Stomach (tissue), 19 donors: Measurements from ENCODE around the gene SCN10A. TPM values are rescaled to one million over a fixed set of nuclear protein-coding genes. Genes with fewer than 3 reads are reported as not detected.
A peak's percentile ranks its signal among the peaks of the same experiment; 100 is the strongest.

Source experiments
- DNase-seq, 2 donors: peaks; one replicate each; pipeline versions ENCODE4 v3.0.0 to v3.0.0-alpha.2; 2013 to 2019
- H3K27ac ChIP-seq, 5 donors: fragments of 200-600 bp in 4 of 5; sonication (generic) in 4 of 5; one replicate each; pipeline ENCODE4 v1.5.1; 2013 to 2019; ENCODE audit warnings: mild to moderate bottlenecking in 1 of 5, moderate library complexity in 1 of 5
- H3K27me3 ChIP-seq, 3 donors: fragments of 200-600 bp; sonication (generic); one replicate each; pipeline ENCODE4 v1.5.1; 2017 to 2019; ENCODE audit warnings: mixed run types in 1 of 3
- H3K36me3 ChIP-seq, 4 donors: fragments of 200-600 bp; sonication (generic); 1 replicate in 3 of 4; 2 replicates in 1 of 4; pipeline ENCODE4 v1.5.1; 2016 to 2019
- H3K4me1 ChIP-seq, 4 donors: fragments of 200-600 bp; sonication (generic); one replicate each; pipeline ENCODE4 v1.5.1; 2016 to 2019
- H3K4me3 ChIP-seq, 4 donors: fragments of 200-600 bp; sonication (generic) in 3 of 4; one replicate each; pipeline ENCODE4 v1.5.1; 2016 to 2019; ENCODE audit warnings: mild to moderate bottlenecking in 1 of 4
- H3K9me3 ChIP-seq, 4 donors: fragments of 200-600 bp; sonication (generic); one replicate each; pipeline ENCODE4 v1.5.1; 2016 to 2019
- CTCF ChIP-seq, 7 experiments: fragments of 450-650 bp in 4 of 7; fragments of 200-600 bp in 3 of 7; sonication (generic) in 3 of 7; IDR thresholded peaks; one replicate each; pipeline ENCODE4 v1.5.1; 2016 to 2019; ENCODE audit warnings: antibody characterized with exemption in 7 of 7, control low read depth in 2 of 7, mild to moderate bottlenecking in 1 of 7
- EP300 ChIP-seq: sonication (generic); formaldehyde crosslinking; IDR thresholded peaks from one replicate; pipeline ENCODE4 v1.6.1; 2017; ENCODE audit warnings: antibody characterized with exemption
- POLR2A ChIP-seq, 4 donors: fragments of 450-650 bp; IDR thresholded peaks; one replicate each; pipeline ENCODE4 v1.6.1; 2016; ENCODE audit warnings: antibody characterized with exemption in 4 of 4, control low read depth in 2 of 4, mild to moderate bottlenecking in 1 of 4, moderate library complexity in 1 of 4
- POLR2AphosphoS5 ChIP-seq, 3 donors: sonication (generic); formaldehyde crosslinking; IDR thresholded peaks; one replicate each; pipeline ENCODE4 v1.6.1; 2016; ENCODE audit warnings: antibody characterized with exemption in 3 of 3
- WGBS, 5 donors: extraction: QIAGEN DNeasy Blood & Tissue Kit in 3 of 5; methylation state at CpG; one replicate each; pipeline versions ENCODE4 v1.1.5 to v1.1.7; 2013 to 2018; 5-methylcytosine and 5-hydroxymethylcytosine counted together
- intact Hi-C: fragments of 100-400 bp; cut with DNase I; formaldehyde crosslinking; loops from one replicate; pipeline ENCODE4 v1.15.1; 2023; ENCODE audit warnings: low total_unique reads
- long read RNA-seq, 10 donors: transcript quantifications; one replicate each; lab custom pipeline, GENCODE V29; 2026
- polyA plus RNA-seq, 3 donors: library from polyadenylated mRNA; stranded (reverse); fragments of 200-250 nt; gene quantifications; one replicate each; pipeline ENCODE4 v1.2.3, GENCODE V29; 2013
- total RNA-seq, 5 donors: library from RNA; depleted of rRNA; stranded (reverse); fragments of >200 nt; gene quantifications; one replicate each; pipeline versions ENCODE4 v1.1.0 to v1.2.3, GENCODE V29; 2014 to 2016
- donor health status: healthy with polysubstance abuse.
- donor health status: Bipolar disorder and iron deficiency.
- donor health status: healthy.

The SCN10A gene
- not detected for total RNA-seq
- not detected for polyA plus RNA-seq
- long read RNA-seq, donor 1: 0 reads
- long read RNA-seq, donor 2: 0 reads
- long read RNA-seq, donor 3: 0 reads
- long read RNA-seq, donor 4: 0 reads
- long read RNA-seq, donor 5: 0 reads
- long read RNA-seq, donor 6: 0 reads
- long read RNA-seq, donor 7: 0 reads
- long read RNA-seq, donor 8: 0 reads
- long read RNA-seq, donor 9: 0 reads
- long read RNA-seq, donor 10: 0 reads

- Histone ChIP-seq H3K27ac (no peak within 1 kb of the TSS), H3K27me3 (peaks cover 0 to 13% (median 0%) of the 10 kb centered on the region in 3 donors), H3K9me3 (no peaks in the 10 kb centered on the region), H3K36me3 (no peaks in the 10 kb centered on the region), H3K4me1 (no peaks in the 10 kb centered on the region), H3K4me3 (no peak within 1 kb of the TSS)
- no peak for DNase-seq
- TF ChIP-seq POLR2A (IDR thresholded peaks at IDR 0.05) (no peak), POLR2AphosphoS5 (IDR thresholded peaks at IDR 0.05) (no peak), EP300 (no peak), CTCF (IDR thresholded peaks at IDR 0.05) (no peak)
- intact Hi-C loops: no loop called here
- WGBS, 5 donors: 68 to 72% (median 70%) methylated on average over 7 of the region's 7 CpGs
Measured at GRCh38 chr3:38816026-38816425, at the start of gene SCN10A. TSS of gene SCN10A (minus strand) at chr3:38816217. CDS start at chr3:38794010, 22,207 bp downstream.

GRCh38 chr3:38853011-38853410 is 37.0 kb upstream of the SCN10A start:
- intact Hi-C loops: no loop called here
- no peak overlapping the region for H3K4me3 ChIP-seq

GRCh38 chr3:38843898-38844297 is 27.9 kb upstream of the SCN10A start:
- TF ChIP-seq POLR2AphosphoS5 (IDR thresholded peaks at IDR 0.05) (no peak), POLR2A (IDR thresholded peaks at IDR 0.05) (no peak), CTCF (IDR thresholded peaks at IDR 0.05) (no peak), EP300 (no peak)

More at GRCh38 chr3:38853011-38853410, 37.0 kb upstream of the SCN10A start:
- no peak for TF ChIP-seq POLR2AphosphoS5 (IDR thresholded peaks at IDR 0.05)
- no peak for TF ChIP-seq CTCF (IDR thresholded peaks at IDR 0.05)
- TF ChIP-seq POLR2A (IDR thresholded peaks at IDR 0.05): no peak
- no peak for TF ChIP-seq EP300
- no peak for DNase-seq
- H3K27ac ChIP-seq: no peak overlapping the region
- H3K4me1 ChIP-seq: peaks cover 0 to 7% (median 0%) of the 10 kb centered on the region in 4 donors
- peaks cover 0 to 14% (median 3%) of the 10 kb centered on the region in 4 donors for H3K9me3 ChIP-seq
- H3K27me3 ChIP-seq: no peaks in the 10 kb centered on the region
- H3K36me3 ChIP-seq: no peaks in the 10 kb centered on the region

GRCh38 chr3:38842266-38842965 is 26.4 kb upstream of the SCN10A start:
- Histone ChIP-seq H3K27ac (no peak overlapping the region), H3K36me3 (no peaks in the 10 kb centered on the region), H3K9me3 (no peaks in the 10 kb centered on the region), H3K4me1 (no peaks in the 10 kb centered on the region), H3K4me3 (no peak overlapping the region), H3K27me3 (peaks cover 0 to 23% (median 3%) of the 10 kb centered on the region in 3 donors)
- intact Hi-C loops: no loop called here
- DNase-seq: no peak
- TF ChIP-seq POLR2A (IDR thresholded peaks at IDR 0.05): no peak
- no peak for TF ChIP-seq EP300
- no peak for TF ChIP-seq CTCF (IDR thresholded peaks at IDR 0.05)
- TF ChIP-seq POLR2AphosphoS5 (IDR thresholded peaks at IDR 0.05): no peak
- 49 to 59% (median 56%) methylated on average over 4 of the region's 4 CpGs for WGBS, 5 donors

More at GRCh38 chr3:38843898-38844297, 27.9 kb upstream of the SCN10A start:
- no peaks in the 10 kb centered on the region for H3K4me1 ChIP-seq
- DNase-seq: peak in 1 of 2 donors; percentile 67
- no peak overlapping the region for H3K4me3 ChIP-seq
- no peaks in the 10 kb centered on the region for H3K9me3 ChIP-seq
- no peak overlapping the region for H3K27ac ChIP-seq
- intact Hi-C loops: no loop called here
- peaks cover 0 to 23% (median 3%) of the 10 kb centered on the region in 3 donors for H3K27me3 ChIP-seq
- no peaks in the 10 kb centered on the region for H3K36me3 ChIP-seq
- 52 to 62% (median 59%) methylated on average over 2 of the region's 2 CpGs for WGBS, 5 donors
